Measurements from ENCODE around the gene ACACA.

GRCh38 chr17:37069087-37069486 is 337.5 kb downstream of the ACACA start:
- TF ChIP-seq GATA3 (IDR thresholded peaks at IDR 0.05; ENCODE audit: low read depth, low read length), result no peak
- TF ChIP-seq GATA2 (IDR thresholded peaks at IDR 0.05; ENCODE audit: low read depth, low read length), result no peak

Measured in SH-SY5Y (cell line).